Gastroesophageal sphincter (tissue), 4 donors: ENCODE data around the gene THRSP. TPM values are rescaled to one million over a fixed set of nuclear protein-coding genes. Genes with fewer than 3 reads are reported as not detected.
"Not testable (repeated sequence)": the region's sequence is repeated elsewhere in the genome, so short reads cannot be mapped to it uniquely, and the experiment has no call there.

Experiments
- ATAC-seq: fragments of 150-250 bp; one replicate; pipeline ENCODE4 v1.9.1; 2016; ENCODE audit warnings: mild to moderate bottlenecking, moderate library complexity
- H3K27ac ChIP-seq, 4 donors: fragments of 200-600 bp; sonication (generic) in 3 of 4; 1 replicate in 3 of 4; 2 replicates in 1 of 4; pipeline ENCODE4 v1.5.1; 2016 to 2019
- H3K27me3 ChIP-seq: fragments of 200-600 bp; sonication (generic); one replicate; pipeline ENCODE4 v1.5.1; 2019
- H3K36me3 ChIP-seq, 2 donors: fragments of 200-600 bp; sonication (generic); one replicate each; pipeline ENCODE4 v1.5.1; 2019; ENCODE audit warnings: control low read depth in 1 of 2
- H3K4me1 ChIP-seq, 3 donors: fragments of 200-600 bp; sonication (generic); 1 replicate in 2 of 3; 2 replicates in 1 of 3; pipeline ENCODE4 v1.5.1; 2016 to 2019; ENCODE audit warnings: control low read depth in 2 of 3
- H3K4me3 ChIP-seq, 2 donors: fragments of 200-600 bp; sonication (generic); one replicate each; pipeline ENCODE4 v1.5.1; 2019; ENCODE audit warnings: mild to moderate bottlenecking in 1 of 2, moderate library complexity in 1 of 2
- H3K9me3 ChIP-seq, 3 donors: fragments of 200-600 bp; sonication (generic); one replicate each; pipeline ENCODE4 v1.5.1; 2017 to 2019; ENCODE audit warnings: control low read depth in 2 of 3
- EP300 ChIP-seq: sonication (generic); formaldehyde crosslinking; IDR thresholded peaks from one replicate; pipeline ENCODE4 v1.6.1; 2017; ENCODE audit warnings: antibody characterized with exemption, mild to moderate bottlenecking
- POLR2A ChIP-seq, 2 donors: fragments of 450-650 bp; IDR thresholded peaks; one replicate each; pipeline ENCODE4 v1.6.1; 2017; ENCODE audit warnings: antibody characterized with exemption in 2 of 2, mild to moderate bottlenecking in 2 of 2, moderate library complexity in 1 of 2
- POLR2AphosphoS5 ChIP-seq: sonication (generic); formaldehyde crosslinking; IDR thresholded peaks from one replicate; pipeline ENCODE4 v1.6.1; 2017; ENCODE audit warnings: antibody characterized with exemption
- WGBS, 2 donors: methylation state at CpG; one replicate each; pipeline ENCODE4 v1.1.5; 2018; ENCODE audit warnings: low coverage in 1 of 2; 5-methylcytosine and 5-hydroxymethylcytosine counted together
- total RNA-seq, 4 donors: library from RNA; depleted of rRNA; stranded (reverse); fragments of >200 nt; gene quantifications; one replicate each; pipeline ENCODE4 v1.1.0, GENCODE V29; 2016
- TF ChIP-seq, protein P1 (sequence below), 4 experiments: fragments of 200-600 bp in 2 of 4; fragments of 450-650 bp in 2 of 4; sonication (generic) in 1 of 4; IDR thresholded peaks; one replicate each; pipeline ENCODE4 v1.5.1; 2017 to 2019; ENCODE audit warnings: antibody characterized with exemption in 4 of 4, mild to moderate bottlenecking in 2 of 4, moderate library complexity in 2 of 4

The THRSP gene, protein sequence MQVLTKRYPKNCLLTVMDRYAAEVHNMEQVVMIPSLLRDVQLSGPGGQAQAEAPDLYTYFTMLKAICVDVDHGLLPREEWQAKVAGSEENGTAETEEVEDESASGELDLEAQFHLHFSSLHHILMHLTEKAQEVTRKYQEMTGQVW
- 1 to 10 TPM in 1 of 4 donors, not detected in 3; 2.0 TPM for total RNA-seq

DNA sequence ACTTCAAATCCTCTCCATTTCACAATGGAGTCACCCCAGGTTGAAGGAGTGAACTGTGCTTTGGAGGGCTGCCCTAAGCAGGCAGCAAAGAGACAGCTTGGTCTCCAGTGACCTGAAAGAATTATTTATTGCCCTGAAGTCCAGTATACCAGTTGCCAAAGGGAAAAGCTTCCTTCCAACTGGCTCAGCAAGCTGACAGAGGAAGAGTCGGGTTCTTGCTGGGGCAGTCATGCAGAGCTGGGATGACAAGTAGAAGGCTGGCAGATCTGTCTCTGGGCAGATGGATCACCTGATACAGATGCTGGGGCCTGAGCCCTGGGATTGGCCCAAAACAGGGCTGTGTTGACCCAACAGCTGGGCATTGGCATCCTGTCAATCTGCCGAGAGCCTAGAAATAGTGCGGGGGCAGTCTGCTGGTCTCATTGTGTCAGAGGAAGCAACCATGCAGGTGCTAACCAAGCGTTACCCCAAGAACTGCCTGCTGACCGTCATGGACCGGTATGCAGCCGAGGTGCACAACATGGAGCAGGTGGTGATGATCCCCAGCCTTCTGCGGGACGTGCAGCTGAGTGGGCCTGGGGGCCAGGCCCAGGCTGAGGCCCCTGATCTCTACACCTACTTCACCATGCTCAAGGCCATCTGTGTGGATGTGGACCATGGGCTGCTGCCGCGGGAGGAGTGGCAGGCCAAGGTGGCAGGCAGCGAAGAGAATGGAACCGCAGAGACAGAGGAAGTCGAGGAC, at the start of gene THRSP:
Gene THRSP, plus strand, starts transcription at position 422 of the 742 bp plus-strand sequence. Its CDS starts 21 bp downstream, at position 443.
- no peak for ATAC-seq
- WGBS, 2 donors, result 100% methylated on average over 2 to 5 of the region's 14 CpGs
- no peak within 1 kb of the TSS for H3K27ac ChIP-seq

DNA sequence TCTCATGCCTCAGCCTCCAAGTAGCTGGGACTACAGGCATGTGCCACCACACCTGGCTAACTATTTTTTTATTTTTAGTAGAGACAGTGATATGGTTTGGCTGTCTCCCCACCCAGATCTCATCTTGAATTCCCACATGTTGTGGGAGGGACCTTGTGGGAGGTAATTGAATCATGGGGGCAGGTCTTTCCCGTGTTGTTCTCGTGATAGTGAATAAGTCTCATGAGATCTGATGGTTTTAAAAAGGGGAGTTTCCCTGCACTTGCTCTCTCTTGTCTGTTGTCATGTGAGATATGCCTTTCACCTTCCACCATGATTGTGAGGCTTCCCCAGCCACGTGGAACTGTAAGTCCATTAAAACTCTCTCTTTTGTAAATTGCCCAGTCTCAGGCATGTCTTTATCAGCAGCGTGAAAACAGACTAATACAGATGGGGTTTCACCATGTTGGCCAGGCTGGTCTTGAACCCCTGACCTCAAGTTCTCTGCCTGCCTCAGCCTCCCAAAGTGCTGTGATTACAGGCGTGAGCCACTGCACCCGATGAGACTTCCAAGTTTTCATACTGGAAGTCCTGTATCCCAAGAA, 48.6 kb upstream of the THRSP start:
- H3K9me3 ChIP-seq, H3K27me3 ChIP-seq, H3K4me1 ChIP-seq, H3K27ac ChIP-seq, H3K4me3 ChIP-seq, ATAC-seq: not testable (repeated sequence)
- peaks cover 0 to 19% of the 10 kb centered on the region in 2 donors for H3K36me3 ChIP-seq
- 87 to 88% methylated on average over 4 of the region's 6 CpGs for WGBS, 2 donors

More for the DNA sequence above, at the start of gene THRSP:
- H3K9me3 ChIP-seq, result no peaks in the 10 kb centered on the region
- H3K36me3 ChIP-seq, result peaks cover 0 to 16% of the 10 kb centered on the region in 2 donors
- peaks cover 0 to 13% (median 0%) of the 10 kb centered on the region in 3 donors for H3K4me1 ChIP-seq
- H3K27me3 ChIP-seq, result no peaks in the 10 kb centered on the region
- TF ChIP-seq POLR2A (IDR thresholded peaks at IDR 0.05) (no peak), POLR2AphosphoS5 (peak; percentile 10)
- H3K4me3 ChIP-seq, result no peak within 1 kb of the TSS

DNA sequence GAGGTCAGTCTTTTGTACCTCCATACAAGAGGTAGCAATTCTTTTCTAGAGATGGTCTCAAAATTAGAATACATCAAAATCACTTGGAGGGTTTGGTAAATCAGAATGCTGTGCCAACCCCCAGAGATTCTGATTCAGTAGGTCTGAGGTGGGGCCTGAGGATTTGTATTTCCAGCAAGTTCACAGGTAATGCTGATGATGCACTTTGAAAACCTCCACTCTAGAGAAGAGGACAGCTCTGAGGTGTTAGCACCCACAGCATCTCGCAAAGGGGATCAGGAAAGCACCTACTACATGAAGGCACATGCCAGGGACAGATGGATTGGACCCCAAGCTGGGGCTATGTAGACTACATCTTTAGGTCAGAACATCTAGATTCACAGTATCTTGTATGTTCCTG, 47.8 kb upstream of the THRSP start:
- TF ChIP-seq EP300, result no peak
- no peak for TF ChIP-seq POLR2A (IDR thresholded peaks at IDR 0.05)
- TF ChIP-seq, protein P1, sequence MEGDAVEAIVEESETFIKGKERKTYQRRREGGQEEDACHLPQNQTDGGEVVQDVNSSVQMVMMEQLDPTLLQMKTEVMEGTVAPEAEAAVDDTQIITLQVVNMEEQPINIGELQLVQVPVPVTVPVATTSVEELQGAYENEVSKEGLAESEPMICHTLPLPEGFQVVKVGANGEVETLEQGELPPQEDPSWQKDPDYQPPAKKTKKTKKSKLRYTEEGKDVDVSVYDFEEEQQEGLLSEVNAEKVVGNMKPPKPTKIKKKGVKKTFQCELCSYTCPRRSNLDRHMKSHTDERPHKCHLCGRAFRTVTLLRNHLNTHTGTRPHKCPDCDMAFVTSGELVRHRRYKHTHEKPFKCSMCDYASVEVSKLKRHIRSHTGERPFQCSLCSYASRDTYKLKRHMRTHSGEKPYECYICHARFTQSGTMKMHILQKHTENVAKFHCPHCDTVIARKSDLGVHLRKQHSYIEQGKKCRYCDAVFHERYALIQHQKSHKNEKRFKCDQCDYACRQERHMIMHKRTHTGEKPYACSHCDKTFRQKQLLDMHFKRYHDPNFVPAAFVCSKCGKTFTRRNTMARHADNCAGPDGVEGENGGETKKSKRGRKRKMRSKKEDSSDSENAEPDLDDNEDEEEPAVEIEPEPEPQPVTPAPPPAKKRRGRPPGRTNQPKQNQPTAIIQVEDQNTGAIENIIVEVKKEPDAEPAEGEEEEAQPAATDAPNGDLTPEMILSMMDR (IDR thresholded peaks at IDR 0.05), result no peak
- TF ChIP-seq POLR2AphosphoS5, result no peak
- Histone ChIP-seq H3K36me3 (peaks cover 0 to 19% of the 10 kb centered on the region in 2 donors), H3K27me3 (no peaks in the 10 kb centered on the region), H3K9me3 (no peaks in the 10 kb centered on the region), H3K4me1 (no peaks in the 10 kb centered on the region), H3K27ac (no peak overlapping the region), H3K4me3 (no peak overlapping the region)
- ATAC-seq, result no peak
- WGBS, 2 donors, result 100% methylated on average over 1 of the region's 1 CpG; no CpG with 5 or more reads in 1 of the 2 donors

DNA sequence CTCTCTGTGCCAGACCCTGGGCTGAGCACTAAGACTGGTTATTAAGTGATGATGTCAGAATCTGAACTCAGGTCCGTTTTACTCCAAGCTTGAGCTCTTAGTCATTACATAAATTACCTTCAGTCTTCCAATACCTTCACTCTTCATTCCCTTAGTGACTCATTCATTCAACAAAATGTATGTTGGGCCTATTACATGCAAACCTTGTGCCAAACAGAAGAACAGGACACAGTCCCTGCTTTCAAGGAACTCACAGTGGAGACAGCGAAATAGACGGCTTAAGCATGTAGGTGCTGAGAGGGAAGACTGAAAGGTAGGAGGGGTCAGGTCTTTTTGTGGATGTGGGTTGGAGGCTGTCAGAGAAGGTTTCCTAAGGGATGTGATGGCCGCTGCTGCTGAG, 43.9 kb upstream of the THRSP start:
- TF ChIP-seq POLR2AphosphoS5, result no peak
- TF ChIP-seq, protein P1 (IDR thresholded peaks at IDR 0.05), result no peak
- TF ChIP-seq POLR2A (IDR thresholded peaks at IDR 0.05), result no peak
- TF ChIP-seq EP300, result no peak
- H3K27ac ChIP-seq, result no peak overlapping the region
- H3K27me3 ChIP-seq, result no peaks in the 10 kb centered on the region
- no peak for ATAC-seq
- H3K4me1 ChIP-seq, result peaks cover 0 to 9% (median 0%) of the 10 kb centered on the region in 3 donors
- peaks cover 0 to 19% of the 10 kb centered on the region in 2 donors for H3K36me3 ChIP-seq
- no peak overlapping the region for H3K4me3 ChIP-seq
- H3K9me3 ChIP-seq, result no peaks in the 10 kb centered on the region
- 25 to 57% methylated on average over 2 to 4 of the region's 4 CpGs for WGBS, 2 donors

DNA sequence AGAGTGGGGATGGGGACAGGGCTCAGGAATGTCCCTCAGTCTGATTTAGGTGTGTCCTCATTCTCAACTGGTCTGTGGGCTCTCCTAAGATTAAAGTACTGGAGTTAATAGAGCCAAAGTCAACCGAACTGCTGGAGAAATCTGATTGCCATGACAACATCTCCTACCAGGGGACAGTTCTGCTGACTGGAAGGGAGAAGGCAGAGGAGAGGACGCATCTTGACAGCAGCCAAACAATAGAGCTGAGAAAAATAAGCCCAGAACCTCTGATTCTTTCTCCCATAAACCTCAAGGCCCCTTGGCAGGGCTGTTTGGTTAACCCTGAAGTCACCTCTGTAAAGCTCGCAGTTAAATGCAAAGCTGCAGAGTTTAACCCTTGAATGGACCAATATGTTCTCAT, 43.4 kb upstream of the THRSP start:
- H3K4me1 ChIP-seq, result peaks cover 0 to 9% (median 0%) of the 10 kb centered on the region in 3 donors
- WGBS, 2 donors, result 24 to 29% methylated on average over 2 of the region's 3 CpGs
- no peak for TF ChIP-seq POLR2A (IDR thresholded peaks at IDR 0.05)
- TF ChIP-seq EP300, result no peak
- TF ChIP-seq, protein P1 (IDR thresholded peaks at IDR 0.05), result no peak
- TF ChIP-seq POLR2AphosphoS5, result no peak
- no peaks in the 10 kb centered on the region for H3K27me3 ChIP-seq
- no peaks in the 10 kb centered on the region for H3K9me3 ChIP-seq
- no peak overlapping the region for H3K4me3 ChIP-seq
- ATAC-seq, result no peak
- H3K36me3 ChIP-seq, result peaks cover 0 to 19% of the 10 kb centered on the region in 2 donors
- no peak overlapping the region for H3K27ac ChIP-seq
